IgD-negative memory B cell (primary cell): Measurements from ENCODE around the gene ACACA. TPM values are rescaled to one million over a fixed set of nuclear protein-coding genes. Genes with fewer than 3 reads are reported as not detected.
A peak's percentile ranks its signal among the peaks of the same experiment; 100 is the strongest.
"Not testable (repeated sequence)": the region's sequence is repeated elsewhere in the genome, so short reads cannot be mapped to it uniquely, and the experiment has no call there.

Experiments
- H3K27ac Mint-ChIP-seq, 3 donors: one replicate each; pipeline ENCODE4 v1.8.0; 2020 to 2022; ENCODE audit warnings: mild to moderate bottlenecking in 3 of 3, mixed read lengths in 3 of 3, moderate library complexity in 1 of 3
- H3K27me3 Mint-ChIP-seq: one replicate; pipeline ENCODE4 v1.8.0; 2021; ENCODE audit warnings: mixed read lengths
- H3K36me3 Mint-ChIP-seq: one replicate; pipeline ENCODE4 v1.8.0; 2020; ENCODE audit warnings: mild to moderate bottlenecking, mixed read lengths
- H3K4me1 Mint-ChIP-seq, 3 donors: one replicate each; pipeline ENCODE4 v1.8.0; 2020 to 2022; ENCODE audit warnings: mixed read lengths in 3 of 3, mild to moderate bottlenecking in 1 of 3
- H3K4me3 Mint-ChIP-seq, 4 donors: one replicate each; pipeline ENCODE4 v1.8.0; 2020 to 2022; ENCODE audit warnings: mild to moderate bottlenecking in 4 of 4, mixed read lengths in 4 of 4, moderate library complexity in 3 of 4
- H3K9me3 Mint-ChIP-seq, 3 donors: one replicate each; pipeline ENCODE4 v1.8.0; 2020 to 2021; ENCODE audit warnings: mixed read lengths in 3 of 3, mild to moderate bottlenecking in 1 of 3
- polyA plus RNA-seq: library from polyadenylated mRNA; unstranded; fragments of 300-500 nt; fragmentation: Illumina TruSeq; gene quantifications from one replicate; pipeline ENCODE4 v1.2.3, GENCODE V29; 2021

Gene ACACA
- polyA plus RNA-seq, 1 donor from 2014 or later = 6.0 TPM

GRCh38 chr17:37144075-37144701 is 262.4 kb downstream of the ACACA start:
- H3K27me3 Mint-ChIP-seq = no peaks in the 10 kb centered on the region
- no peak overlapping the region for H3K27ac Mint-ChIP-seq
- H3K4me1 Mint-ChIP-seq = peaks cover 5 to 14% (median 8%) of the 10 kb centered on the region in 3 donors
- peak overlapping the region in 1 of 4 donors; percentile 40 for H3K4me3 Mint-ChIP-seq
- H3K9me3 Mint-ChIP-seq = no peaks in the 10 kb centered on the region
- H3K36me3 Mint-ChIP-seq = peaks cover 3% of the 10 kb centered on the region

- not testable (repeated sequence) for H3K36me3 Mint-ChIP-seq, H3K27me3 Mint-ChIP-seq, H3K9me3 Mint-ChIP-seq, H3K27ac Mint-ChIP-seq, H3K4me3 Mint-ChIP-seq
- H3K4me1 Mint-ChIP-seq = peaks cover 5 to 14% (median 8%) of the 10 kb centered on the region in 3 donors
These were observed 263.1 kb downstream of the ACACA start for GRCh38 chr17:37143558-37143957.

GRCh38 chr17:37142294-37142896 is 264.2 kb downstream of the ACACA start:
- peaks cover 5 to 9% (median 7%) of the 10 kb centered on the region in 3 donors for H3K4me1 Mint-ChIP-seq
- H3K27ac Mint-ChIP-seq = no peak overlapping the region
- peaks cover 3% of the 10 kb centered on the region for H3K36me3 Mint-ChIP-seq
- no peak overlapping the region for H3K4me3 Mint-ChIP-seq
- H3K27me3 Mint-ChIP-seq = no peaks in the 10 kb centered on the region
- no peaks in the 10 kb centered on the region for H3K9me3 Mint-ChIP-seq

- no peaks in the 10 kb centered on the region for H3K9me3 Mint-ChIP-seq
- H3K27ac Mint-ChIP-seq = no peak overlapping the region
- peaks cover 5% of the 10 kb centered on the region for H3K36me3 Mint-ChIP-seq
- no peak overlapping the region for H3K4me3 Mint-ChIP-seq
- H3K27me3 Mint-ChIP-seq = no peaks in the 10 kb centered on the region
- H3K4me1 Mint-ChIP-seq = no peaks in the 10 kb centered on the region
These were observed 268.0 kb downstream of the ACACA start for GRCh38 chr17:37138571-37139120.

- Mint-ChIP-seq H3K4me3 (no peak overlapping the region), H3K9me3 (no peaks in the 10 kb centered on the region), H3K27me3 (no peaks in the 10 kb centered on the region), H3K36me3 (peaks cover 7% of the 10 kb centered on the region), H3K27ac (no peak overlapping the region), H3K4me1 (no peaks in the 10 kb centered on the region)
These were observed 268.6 kb downstream of the ACACA start for GRCh38 chr17:37137906-37138514.

GRCh38 chr17:37137070-37137610 is 269.5 kb downstream of the ACACA start:
- Mint-ChIP-seq H3K27me3 (no peaks in the 10 kb centered on the region), H3K27ac (no peak overlapping the region), H3K36me3 (peaks cover 8% of the 10 kb centered on the region), H3K4me3 (no peak overlapping the region), H3K4me1 (no peaks in the 10 kb centered on the region), H3K9me3 (no peaks in the 10 kb centered on the region)

- Mint-ChIP-seq H3K36me3 (peaks cover 6% of the 10 kb centered on the region), H3K4me3 (no peak overlapping the region), H3K27ac (peak overlapping the region in 1 of 3 donors; percentile 15), H3K27me3 (no peaks in the 10 kb centered on the region), H3K4me1 (no peaks in the 10 kb centered on the region), H3K9me3 (no peaks in the 10 kb centered on the region)
These were observed 271.1 kb downstream of the ACACA start for GRCh38 chr17:37135576-37135975.

GRCh38 chr17:37134050-37134449 is 272.6 kb downstream of the ACACA start:
- Mint-ChIP-seq H3K9me3 (no peaks in the 10 kb centered on the region), H3K27ac (no peak overlapping the region), H3K4me1 (no peaks in the 10 kb centered on the region), H3K27me3 (no peaks in the 10 kb centered on the region), H3K36me3 (peaks cover 10% of the 10 kb centered on the region), H3K4me3 (no peak overlapping the region)

GRCh38 chr17:37133136-37133535 is 273.5 kb downstream of the ACACA start:
- Mint-ChIP-seq H3K9me3 (no peaks in the 10 kb centered on the region), H3K36me3 (peaks cover 13% of the 10 kb centered on the region), H3K27ac (no peak overlapping the region), H3K4me3 (no peak overlapping the region), H3K27me3 (no peaks in the 10 kb centered on the region), H3K4me1 (no peaks in the 10 kb centered on the region)

- no peaks in the 10 kb centered on the region for H3K9me3 Mint-ChIP-seq
- H3K27me3 Mint-ChIP-seq = no peaks in the 10 kb centered on the region
- no peak overlapping the region for H3K27ac Mint-ChIP-seq
- H3K36me3 Mint-ChIP-seq = peaks cover 15% of the 10 kb centered on the region
- no peak overlapping the region for H3K4me3 Mint-ChIP-seq
- peaks cover 0 to 1% (median 0%) of the 10 kb centered on the region in 3 donors for H3K4me1 Mint-ChIP-seq
These were observed 274.7 kb downstream of the ACACA start for GRCh38 chr17:37131669-37132611.

GRCh38 chr17:37130984-37131446 is 275.6 kb downstream of the ACACA start:
- no peaks in the 10 kb centered on the region for H3K9me3 Mint-ChIP-seq
- peaks cover 0 to 1% (median 0%) of the 10 kb centered on the region in 3 donors for H3K4me1 Mint-ChIP-seq
- no peak overlapping the region for H3K4me3 Mint-ChIP-seq
- peaks cover 13% of the 10 kb centered on the region for H3K36me3 Mint-ChIP-seq
- H3K27ac Mint-ChIP-seq = no peak overlapping the region
- no peaks in the 10 kb centered on the region for H3K27me3 Mint-ChIP-seq

- H3K9me3 Mint-ChIP-seq = no peaks in the 10 kb centered on the region
- H3K4me3 Mint-ChIP-seq = no peak overlapping the region
- peaks cover 5 to 10% (median 6%) of the 10 kb centered on the region in 3 donors for H3K4me1 Mint-ChIP-seq
- peak overlapping the region in 1 of 3 donors; percentile 5 for H3K27ac Mint-ChIP-seq
- peaks cover 18% of the 10 kb centered on the region for H3K36me3 Mint-ChIP-seq
- no peaks in the 10 kb centered on the region for H3K27me3 Mint-ChIP-seq
These were observed 281.8 kb downstream of the ACACA start for GRCh38 chr17:37124821-37125173.

- Mint-ChIP-seq H3K4me3 (no peak overlapping the region), H3K27me3 (no peaks in the 10 kb centered on the region), H3K4me1 (peaks cover 5 to 10% (median 6%) of the 10 kb centered on the region in 3 donors), H3K36me3 (peaks cover 14% of the 10 kb centered on the region), H3K27ac (peak overlapping the region in 2 of 3 donors; percentile 26 to 50), H3K9me3 (no peaks in the 10 kb centered on the region)
These were observed 282.5 kb downstream of the ACACA start for GRCh38 chr17:37123941-37124820.

- H3K4me3 Mint-ChIP-seq = no peak overlapping the region
- peaks cover 5 to 10% (median 6%) of the 10 kb centered on the region in 3 donors for H3K4me1 Mint-ChIP-seq
- H3K9me3 Mint-ChIP-seq = no peaks in the 10 kb centered on the region
- no peaks in the 10 kb centered on the region for H3K27me3 Mint-ChIP-seq
- H3K36me3 Mint-ChIP-seq = peaks cover 14% of the 10 kb centered on the region
- no peak overlapping the region for H3K27ac Mint-ChIP-seq
These were observed 283.2 kb downstream of the ACACA start for GRCh38 chr17:37123386-37123785.
